Measurements from ENCODE around the gene LOXL3.

The LOXL3 gene

GRCh38 chr2:74504591-74504990 is 49.2 kb downstream of the LOXL3 start:
- no peak for DNase-seq

DNA sequence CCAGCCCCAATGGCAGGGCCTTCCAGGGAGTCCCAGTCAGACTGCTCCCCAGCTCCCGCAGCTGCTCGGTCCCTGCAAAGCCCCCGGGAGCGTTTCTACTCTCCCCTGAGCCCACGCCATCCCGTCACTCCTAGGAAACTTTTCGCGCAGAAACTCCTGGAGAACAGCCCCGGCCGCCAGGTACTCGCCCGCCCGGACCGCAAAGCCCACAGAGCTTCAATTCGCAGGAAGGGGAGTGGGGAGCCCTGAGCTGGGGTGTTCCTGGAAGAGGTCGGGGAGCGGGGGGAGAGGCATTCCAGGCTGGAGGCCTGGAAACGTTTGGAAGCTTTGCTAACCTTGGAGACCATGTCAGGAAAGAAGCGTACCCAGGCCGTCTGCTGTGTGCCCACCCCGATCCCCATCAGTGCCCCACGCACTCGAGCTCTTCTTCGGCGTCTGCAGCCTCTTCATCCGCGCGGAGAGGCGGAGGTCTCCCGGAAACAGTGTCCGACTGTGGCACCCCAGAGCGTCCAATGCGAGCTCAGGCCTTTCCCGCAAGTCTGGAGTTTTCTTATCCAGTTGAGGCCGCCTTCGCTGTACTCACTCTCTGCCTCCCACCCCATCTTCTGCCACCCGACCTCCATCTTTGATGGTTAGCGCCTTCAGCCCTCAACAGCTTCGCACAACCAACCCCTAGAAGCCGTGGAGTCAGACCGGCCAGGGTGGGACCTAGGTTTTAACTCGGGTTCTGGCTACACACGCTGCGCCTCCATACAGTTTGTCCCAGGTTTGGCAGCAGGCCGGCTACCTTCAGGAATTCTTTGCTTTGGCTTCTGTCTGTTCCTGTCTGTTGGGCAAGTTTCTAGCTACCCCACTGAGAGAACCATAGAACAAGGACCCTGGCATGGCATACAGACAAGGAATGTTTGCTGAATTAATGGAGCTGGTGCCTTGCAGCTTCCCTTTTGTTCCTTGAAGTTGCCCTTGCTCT is 50.0 kb downstream of the LOXL3 start:
- no peak for DNase-seq

DNA sequence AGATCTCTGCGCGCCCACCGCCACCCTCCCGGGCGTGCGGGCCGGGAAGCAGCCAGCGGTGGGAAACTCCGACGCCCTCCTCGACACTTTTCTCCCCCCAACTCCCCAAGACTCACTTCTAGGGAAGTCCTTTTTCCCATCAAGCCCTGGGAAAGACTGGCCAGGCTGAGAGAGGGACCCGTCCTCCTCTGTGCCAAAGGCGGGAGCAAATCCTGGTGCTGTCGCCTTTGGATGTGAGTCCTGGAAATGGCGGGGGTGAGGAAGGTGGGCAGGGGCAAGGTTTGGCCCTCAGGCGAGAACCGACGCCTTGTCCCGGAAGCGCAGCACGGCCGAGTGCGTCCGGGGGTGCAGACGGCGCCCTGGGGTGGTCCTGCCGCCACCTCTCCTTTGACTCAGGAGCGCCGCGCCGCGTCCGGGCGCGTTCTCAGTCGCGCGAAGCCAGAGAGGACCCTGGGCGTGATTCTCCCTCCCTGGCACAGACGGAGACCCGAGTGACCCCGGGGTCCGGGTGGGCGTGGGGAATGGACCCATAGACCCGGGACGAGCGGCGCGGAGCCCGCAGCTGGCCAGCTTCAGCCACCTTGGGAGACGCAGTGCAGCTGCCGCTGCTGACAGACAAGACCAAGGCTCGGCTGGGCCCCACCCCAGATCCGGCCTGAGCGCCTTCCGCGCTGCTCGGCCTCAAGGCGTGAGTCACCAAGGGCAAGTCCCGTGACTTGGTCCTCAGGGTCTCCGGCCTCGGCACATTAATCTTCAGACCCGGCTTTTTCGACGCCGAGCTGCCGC is 50.8 kb downstream of the LOXL3 start:
- peak; percentile 88 for DNase-seq

DNA sequence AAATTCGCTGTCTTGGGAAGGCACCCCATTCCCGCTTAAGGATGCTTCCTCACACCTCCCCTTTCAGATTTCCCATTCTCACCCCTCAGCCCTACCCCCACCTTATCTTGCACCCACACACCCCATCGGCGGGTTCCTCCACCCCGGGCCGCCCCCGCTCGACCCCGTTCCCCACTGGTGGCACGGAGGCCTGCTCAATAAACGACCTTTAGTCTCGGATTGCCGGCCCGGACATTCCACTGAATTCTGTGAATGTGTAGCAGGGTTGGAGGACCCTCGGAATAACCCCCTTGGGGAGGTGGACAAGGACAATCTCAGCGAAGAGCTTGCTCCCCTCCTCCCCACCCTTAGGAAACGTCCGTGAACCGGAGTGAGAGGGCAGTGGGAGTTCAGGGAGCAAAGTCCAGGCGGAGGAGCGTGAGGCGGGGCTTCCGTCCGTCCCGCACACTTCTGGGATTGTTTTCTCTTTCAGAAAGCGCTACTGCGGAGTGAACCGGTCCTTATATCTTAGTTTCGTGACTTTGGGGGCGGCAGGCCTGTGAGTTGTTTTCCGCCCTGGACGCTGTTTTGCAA is 51.5 kb downstream of the LOXL3 start:
- DNase-seq: no peak

DNA sequence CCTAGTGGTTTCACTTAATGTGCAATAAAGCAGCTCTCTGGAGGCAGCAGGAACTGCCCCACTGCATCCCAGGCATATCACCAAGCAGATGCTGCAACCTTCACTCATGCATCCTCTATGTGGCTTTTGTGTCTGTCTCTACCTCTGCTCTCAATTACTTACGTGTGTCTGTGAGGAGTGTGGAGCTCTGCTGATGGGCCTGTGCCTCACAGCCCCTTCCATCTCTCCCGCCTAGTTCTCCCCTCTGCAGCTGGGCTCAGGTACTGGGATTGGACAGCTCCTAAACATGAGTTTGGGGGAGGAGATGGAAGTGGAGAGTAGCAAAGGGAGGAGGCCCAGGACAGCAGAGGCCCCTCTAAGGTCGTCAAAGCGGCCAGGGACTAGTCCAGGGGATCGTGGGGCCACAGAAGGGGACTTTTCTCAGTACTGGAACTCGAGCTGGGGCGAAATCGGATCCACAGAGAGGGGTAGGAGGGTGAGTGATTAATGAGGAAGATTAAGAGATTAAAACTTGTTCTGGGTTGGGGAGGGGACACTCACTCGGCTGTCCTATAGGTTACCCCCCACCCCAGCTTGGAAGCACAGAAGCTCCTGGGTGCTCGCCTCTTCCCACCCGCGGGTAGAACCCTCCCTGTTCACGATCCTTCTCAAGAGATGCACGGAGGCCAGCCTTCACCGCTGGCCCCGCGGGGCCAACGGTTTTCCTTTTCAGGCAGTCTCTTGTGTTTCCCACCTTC is 52.2 kb downstream of the LOXL3 start:
- DNase-seq: no peak

- no peak for DNase-seq
These were observed 53.2 kb downstream of the LOXL3 start for GRCh38 chr2:74500578-74500946.

GRCh38 chr2:74499940-74500577 is 53.7 kb downstream of the LOXL3 start:
- DNase-seq: no peak

- DNase-seq: peak; percentile 67
These were observed 54.3 kb downstream of the LOXL3 start, which contains the start of gene LBX2 for GRCh38 chr2:74499267-74499939. Gene LBX2 (minus strand): TSS chr2:74499603. CDS start chr2:74499537, 66 bp downstream.

DNA sequence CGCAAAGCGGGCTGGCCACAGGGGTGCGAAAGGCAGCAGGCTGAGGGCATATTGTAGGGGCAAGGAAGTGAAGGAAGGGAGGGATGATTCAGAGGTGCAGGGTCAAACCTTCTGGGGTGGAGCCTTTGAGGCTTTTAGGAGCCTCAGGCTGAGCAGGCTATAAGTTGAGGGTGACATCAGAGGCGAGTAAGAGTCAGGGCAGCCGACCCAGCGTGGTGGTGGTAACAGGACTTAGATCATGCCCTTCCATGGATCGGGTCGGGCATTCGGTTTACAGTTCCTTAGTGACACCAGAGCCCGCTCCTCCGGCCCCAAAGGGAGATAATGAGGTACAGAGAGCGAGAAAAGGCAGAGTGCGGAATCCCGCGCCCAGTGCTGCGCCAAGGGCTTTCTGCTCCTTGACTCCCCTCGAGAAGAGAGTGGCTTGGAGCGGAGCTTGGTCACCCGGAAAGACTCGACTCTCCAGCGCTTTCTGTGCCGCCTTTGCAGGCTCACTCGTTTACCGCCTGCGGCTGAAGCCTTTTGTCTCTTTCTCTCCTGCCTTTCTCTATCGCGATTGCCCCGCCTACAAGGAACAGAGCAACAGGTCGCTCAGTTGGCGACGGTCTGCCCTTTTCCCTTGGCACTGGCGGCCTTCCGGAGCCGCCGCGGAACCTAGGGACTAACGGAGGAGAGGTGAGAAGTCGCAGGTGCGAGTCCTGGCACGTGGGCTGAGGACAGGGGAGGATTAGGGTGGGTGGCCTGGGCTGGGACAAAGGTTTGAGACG is 55.1 kb downstream of the LOXL3 start:
- peak; percentile 65 for DNase-seq

DNA sequence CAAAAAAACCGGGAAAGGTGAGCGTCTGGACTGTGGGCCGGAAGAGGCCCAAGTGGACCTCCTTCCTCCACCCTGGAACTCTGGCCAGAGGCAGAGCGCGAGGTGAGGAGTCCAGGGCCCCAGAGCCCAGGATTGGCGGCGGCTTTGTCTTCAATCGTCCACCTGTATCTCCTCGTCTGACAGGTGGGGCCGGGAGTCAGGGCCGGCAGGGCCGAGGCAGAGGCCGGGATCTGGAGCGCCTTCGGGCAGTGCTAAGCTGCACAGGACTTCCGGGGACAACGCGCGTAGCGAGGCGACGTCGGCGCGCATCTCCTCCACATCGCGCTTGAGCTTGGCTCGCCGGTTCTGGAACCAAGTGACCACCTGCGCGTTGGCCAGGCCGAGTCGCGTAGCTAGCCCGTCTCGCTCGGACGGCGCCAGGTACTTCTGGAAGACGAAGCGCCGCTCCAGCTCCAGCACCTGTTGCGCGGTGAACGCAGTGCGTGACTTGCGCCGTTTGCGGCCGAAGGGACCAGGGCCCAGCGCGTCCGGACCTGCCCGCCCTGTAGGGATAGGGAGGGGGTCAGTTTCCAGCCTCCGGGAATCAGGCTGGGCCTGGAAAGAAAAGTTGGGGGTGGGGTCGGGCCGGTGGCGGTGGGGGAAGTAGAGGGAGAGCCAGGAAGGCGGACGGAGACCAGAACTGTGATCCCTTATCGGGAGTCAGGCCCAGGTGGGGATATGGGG is 55.8 kb downstream of the LOXL3 start:
- DNase-seq: peak; percentile 53

DNA sequence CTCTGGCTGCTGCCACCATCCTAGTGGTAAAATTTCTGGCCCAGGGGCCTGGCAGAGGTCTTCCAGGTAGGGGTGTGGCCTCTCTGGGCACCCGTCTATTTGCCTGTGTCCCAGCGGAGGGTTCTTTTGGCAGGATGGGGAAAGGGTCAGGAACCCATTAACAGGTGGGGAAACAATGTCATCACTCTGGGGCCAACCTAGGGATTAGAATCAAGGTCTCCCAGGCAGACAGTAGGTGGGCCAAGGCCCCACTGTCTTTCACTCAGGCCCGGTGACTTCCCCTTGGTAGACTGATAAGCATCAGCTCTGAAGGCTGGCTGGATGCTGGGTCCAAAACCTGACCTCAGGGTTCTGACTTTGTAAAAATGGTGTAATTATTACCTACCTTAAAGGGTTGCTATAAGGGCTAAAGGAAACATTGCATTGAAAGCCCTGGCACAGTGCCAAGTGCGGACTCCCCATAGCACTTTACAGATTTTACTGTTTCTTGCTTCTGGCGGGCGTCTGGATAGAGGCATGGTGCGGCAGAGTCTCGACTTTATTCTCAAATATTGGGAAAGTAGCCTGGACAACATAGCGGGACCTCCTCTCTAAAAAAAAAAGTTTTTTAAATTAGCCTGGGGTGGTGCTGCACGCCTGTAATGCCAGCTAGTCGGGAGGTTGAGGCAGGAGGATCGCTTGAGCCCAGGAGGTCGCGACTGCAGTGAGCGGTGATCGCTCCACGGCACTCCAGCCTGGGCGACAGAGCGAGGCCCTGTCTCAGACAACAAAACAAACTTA is 56.6 kb downstream of the LOXL3 start:
- no peak for DNase-seq

DNA sequence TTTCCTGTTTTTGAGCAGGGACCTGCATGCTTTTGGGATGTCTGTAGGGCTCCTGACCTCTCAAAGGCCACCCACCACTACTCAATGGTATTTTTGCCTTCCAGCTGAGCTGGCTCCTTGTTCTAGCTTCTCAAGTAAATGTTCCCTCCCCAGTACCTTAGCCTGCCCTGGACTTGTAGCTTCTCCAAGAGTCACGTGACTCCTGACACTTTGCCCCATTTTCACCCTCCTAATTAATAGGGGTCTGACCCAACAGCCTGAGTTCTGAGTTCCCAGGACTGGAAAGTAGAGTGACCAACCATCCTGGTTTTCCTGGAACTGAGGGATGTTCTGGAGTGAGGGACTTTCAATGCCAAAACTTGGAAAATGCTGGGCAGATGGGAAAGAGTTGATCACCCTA is 58.3 kb downstream of the LOXL3 start:
- no peak for DNase-seq

- no peak for DNase-seq
These were observed 60.2 kb downstream of the LOXL3 start for GRCh38 chr2:74493546-74493945.

GRCh38 chr2:74491648-74492544 is 61.8 kb downstream of the LOXL3 start:
- no peak for DNase-seq

- DNase-seq: no peak
These were observed 63.8 kb downstream of the LOXL3 start for GRCh38 chr2:74489906-74490305.

DNA sequence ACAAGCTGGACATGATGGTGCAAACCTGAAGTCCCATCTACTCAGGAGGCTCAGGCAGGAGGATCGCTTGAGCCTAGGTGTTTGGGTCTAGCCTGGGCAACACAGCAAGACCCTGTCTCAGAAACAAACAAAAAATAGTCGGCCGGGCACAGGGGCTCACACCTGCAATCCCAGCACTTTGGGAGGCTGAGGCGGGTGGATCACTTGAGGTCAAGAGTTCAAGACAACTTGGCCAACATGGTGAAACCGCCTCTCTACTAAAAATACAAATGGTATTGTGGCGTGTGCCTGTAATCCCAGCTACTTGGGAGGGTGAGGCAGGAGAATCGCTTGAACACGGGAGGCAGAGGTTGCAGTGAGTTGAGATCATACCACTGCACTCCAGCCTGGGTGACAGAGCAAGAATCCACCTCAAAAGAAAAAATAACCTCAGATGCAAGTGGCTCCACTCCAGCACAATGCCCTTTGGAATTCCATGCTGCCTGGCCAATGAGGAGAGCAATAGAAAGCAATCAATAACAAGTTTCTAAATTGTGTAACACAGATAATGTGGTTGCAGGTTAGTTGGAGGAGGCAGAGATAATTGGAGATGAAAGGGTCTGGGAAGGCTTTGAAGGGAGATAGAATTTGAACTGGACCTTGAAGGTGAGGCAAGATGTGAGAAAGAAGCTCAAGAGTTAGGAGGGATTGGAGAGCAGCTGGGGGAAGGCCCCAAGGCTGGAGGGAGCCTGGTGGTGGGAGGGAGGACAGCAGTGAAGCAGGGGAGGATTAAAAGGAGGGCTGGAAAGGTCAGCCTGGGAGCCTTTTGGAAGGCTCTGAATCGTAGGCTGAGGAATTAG is 64.9 kb downstream of the LOXL3 start:
- DNase-seq: no peak

DNA sequence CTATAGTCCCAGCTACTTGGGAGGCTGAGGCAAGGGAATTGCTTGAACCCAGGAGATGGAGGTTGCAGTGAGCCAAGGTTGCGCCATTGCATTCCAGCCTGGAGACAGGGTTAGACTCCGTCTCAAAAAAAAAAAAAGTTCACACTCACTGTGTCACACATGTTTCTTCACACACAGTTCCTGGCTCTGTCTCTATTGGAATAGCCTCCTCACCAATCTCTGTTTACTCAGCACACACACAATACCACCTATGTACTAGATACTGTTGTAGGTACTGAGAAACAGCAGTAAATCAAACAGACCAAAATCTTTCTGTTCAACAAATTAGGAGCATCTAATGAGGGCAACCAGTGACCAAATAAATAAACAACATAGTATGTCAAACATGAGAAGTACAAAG is 67.6 kb downstream of the LOXL3 start:
- DNase-seq: no peak

Measured in hematopoietic multipotent progenitor cell treated with erythropoietin and hydrocortisone succinate and interleukin-3 and kit ligand, for 6 days (in vitro differentiated cells).